ENCODE data around the gene NHEJ1.

NHEJ1 gene

GRCh38 chr2:219087848-219088247, 72.8 kb downstream of the NHEJ1 start:
- no peak for DNase-seq (ENCODE audit: low read depth)
- no peak overlapping the region for H3K4me3 ChIP-seq (ENCODE audit: low read depth, low read length)
- no peak for TF ChIP-seq CTCF (conservative IDR thresholded peaks at IDR 0.05; ENCODE audit: low read depth, low read length)

GRCh38 chr2:219087361-219087760, 73.3 kb downstream of the NHEJ1 start:
- no peak for DNase-seq (ENCODE audit: low read depth)

DNA sequence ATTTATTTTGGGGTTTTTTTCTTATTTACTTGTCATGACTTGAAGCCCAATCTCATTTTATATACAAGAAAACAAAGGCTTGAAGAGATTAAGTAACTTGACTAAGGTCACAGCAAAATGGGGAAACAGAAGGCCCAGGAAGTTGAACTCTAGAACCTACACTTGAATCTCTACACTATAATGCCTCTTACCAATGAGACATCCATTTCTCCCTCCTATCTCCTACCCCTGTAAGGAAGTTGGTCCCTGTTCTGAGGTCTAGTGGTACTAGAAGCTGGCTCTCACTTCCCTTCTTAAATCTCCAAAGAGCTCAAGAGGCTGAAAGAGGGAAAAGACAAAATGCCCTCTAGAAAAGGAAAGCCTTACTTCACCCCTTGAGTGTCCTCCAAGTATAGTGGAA, 74.4 kb downstream of the NHEJ1 start:
- no peak overlapping the region for H3K4me3 ChIP-seq (ENCODE audit: low read depth, low read length)
- no peak for TF ChIP-seq CTCF (conservative IDR thresholded peaks at IDR 0.05; ENCODE audit: low read depth, low read length)
- DNase-seq (ENCODE audit: low read depth): no peak

More at GRCh38 chr2:219087361-219087760, 73.3 kb downstream of the NHEJ1 start:
- TF ChIP-seq CTCF (conservative IDR thresholded peaks at IDR 0.05; ENCODE audit: low read depth, low read length): no peak
- no peak overlapping the region for H3K4me3 ChIP-seq (ENCODE audit: low read depth, low read length)

DNA sequence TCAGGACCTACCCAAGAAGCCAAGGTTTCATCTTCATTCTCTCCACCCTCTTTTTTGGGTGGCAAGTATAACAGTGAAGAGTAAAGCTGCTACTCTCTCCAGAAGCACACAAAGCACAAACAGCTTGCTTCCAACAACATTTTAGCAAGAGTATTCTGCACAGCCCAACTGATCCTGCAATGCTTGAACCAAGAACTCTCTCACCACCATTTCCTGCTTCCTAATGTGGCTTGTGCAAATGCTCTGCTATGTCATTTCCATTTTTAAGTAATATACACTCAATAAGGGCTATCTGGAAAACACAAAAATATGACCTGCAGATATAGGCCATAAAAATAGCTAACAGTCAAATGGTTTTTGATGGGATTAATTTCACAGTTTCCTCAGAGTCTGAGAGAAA, 75.8 kb downstream of the NHEJ1 start:
- TF ChIP-seq CTCF (conservative IDR thresholded peaks at IDR 0.05; ENCODE audit: low read depth, low read length): no peak
- DNase-seq (ENCODE audit: low read depth): no peak
- H3K4me3 ChIP-seq (ENCODE audit: low read depth, low read length): no peak overlapping the region

GRCh38 chr2:219082332-219082958, 78.2 kb downstream of the NHEJ1 start:
- TF ChIP-seq CTCF (conservative IDR thresholded peaks at IDR 0.05; ENCODE audit: low read depth, low read length): no peak
- no peak overlapping the region for H3K4me3 ChIP-seq (ENCODE audit: low read depth, low read length)
- DNase-seq (ENCODE audit: low read depth): no peak

DNA sequence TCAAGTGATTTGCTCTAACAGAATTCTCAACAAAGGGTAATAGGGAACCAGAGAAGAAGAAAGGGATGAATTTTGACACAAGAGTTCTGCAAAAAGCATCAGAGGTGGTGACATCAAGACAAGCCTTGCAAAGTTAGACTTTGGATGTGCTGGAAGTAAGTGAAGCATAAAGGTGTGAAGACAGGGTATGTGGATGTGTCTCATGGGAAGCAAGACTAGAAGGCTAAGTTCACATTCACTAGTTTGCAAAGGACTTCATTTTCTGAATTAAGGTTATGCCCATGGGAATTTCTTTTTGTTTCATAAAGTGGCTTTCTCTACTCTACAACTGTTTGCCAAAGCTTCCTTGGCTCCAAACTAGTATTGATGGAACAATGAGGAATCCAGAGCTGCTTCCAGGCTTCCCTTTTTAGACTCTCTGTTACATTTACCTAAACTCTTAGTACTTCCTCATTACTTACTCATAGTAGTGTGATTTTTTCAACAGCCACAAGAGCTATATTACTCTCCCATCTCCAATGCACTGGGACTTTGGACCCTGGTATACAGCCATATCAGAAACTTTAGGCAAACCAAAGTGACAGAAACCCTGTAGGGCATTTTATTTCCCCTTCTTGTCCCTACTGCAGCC, 78.8 kb downstream of the NHEJ1 start:
- DNase-seq (ENCODE audit: low read depth): no peak
- no peak for TF ChIP-seq CTCF (conservative IDR thresholded peaks at IDR 0.05; ENCODE audit: low read depth, low read length)
- no peak overlapping the region for H3K4me3 ChIP-seq (ENCODE audit: low read depth, low read length)

DNA sequence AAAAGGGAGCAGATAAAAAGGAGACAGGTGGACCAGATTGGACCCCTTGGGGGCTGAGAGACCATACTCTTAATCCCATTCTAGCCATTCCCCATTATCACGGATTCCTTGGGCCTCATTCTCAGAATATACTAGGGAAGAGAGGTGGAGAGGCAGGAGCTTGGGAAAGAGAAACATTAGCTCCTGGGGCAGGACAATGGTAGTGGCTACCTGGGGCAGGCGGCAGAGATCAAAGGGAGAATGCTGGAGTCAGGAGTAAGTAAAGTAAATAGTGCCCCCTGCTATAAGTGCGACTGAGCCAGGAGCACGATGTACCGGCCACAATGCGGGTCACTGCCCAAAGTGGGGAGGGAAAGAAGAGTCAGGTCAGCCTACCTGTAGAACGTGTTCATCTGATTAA, 79.5 kb downstream of the NHEJ1 start:
- H3K4me3 ChIP-seq (ENCODE audit: low read depth, low read length): no peak overlapping the region
- no peak for TF ChIP-seq CTCF (conservative IDR thresholded peaks at IDR 0.05; ENCODE audit: low read depth, low read length)
- no peak for DNase-seq (ENCODE audit: low read depth)
